NCI-H1930 (cell line): Measurements from ENCODE around the gene FOXD1.
"Not testable (repeated sequence)": the region's sequence is repeated elsewhere in the genome, so short reads cannot be mapped to it uniquely, and the experiment has no call there.

ENCODE experiments used
- DNase-seq, 2 experiments: peaks; one replicate each; lab custom pipeline; 2025; lab: John Stamatoyannopoulos, UW

Gene FOXD1

GRCh38 chr5:73464016-73464745, 15.6 kb upstream of the FOXD1 start:
- no peak for DNase-seq

DNA sequence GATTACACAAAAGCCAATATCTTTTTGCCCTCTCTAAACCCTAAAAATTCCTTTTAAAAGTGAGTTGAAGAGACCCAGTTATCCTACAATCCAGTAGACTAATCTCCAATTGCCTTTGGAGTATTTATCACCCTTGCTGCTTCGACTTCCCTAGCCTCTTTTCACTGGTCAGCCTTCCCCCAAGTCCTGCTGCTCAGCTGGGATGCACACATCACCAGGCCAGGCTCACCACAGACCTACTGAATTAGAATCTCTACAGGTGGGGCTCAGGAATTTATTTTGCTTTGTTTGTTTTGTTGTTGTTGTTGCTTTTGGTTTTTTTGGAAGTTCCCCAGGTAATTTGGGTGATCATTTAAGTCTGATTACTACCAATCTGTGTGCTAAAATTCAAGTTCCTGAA, 11.6 kb upstream of the FOXD1 start:
- DNase-seq: no peak

DNA sequence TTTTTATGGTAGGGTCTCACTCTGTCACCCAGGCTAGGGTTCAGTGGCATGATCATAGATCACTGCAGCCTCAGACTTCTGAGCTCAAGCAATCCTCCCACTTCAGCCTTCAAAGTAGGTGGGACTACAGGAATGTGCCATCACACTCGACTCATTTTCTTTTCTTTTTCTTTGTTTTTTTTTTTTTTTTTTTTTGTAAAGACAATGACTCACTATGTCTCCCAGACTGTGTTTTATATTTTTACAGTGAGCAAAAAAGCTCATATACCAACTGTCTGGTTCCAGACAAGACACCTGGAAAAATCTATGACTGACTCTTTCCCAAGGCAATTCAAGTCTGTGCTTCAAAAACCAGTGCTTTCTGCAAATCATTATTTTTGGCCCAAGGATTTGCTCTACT, 10.8 kb upstream of the FOXD1 start:
- DNase-seq: no peak

GRCh38 chr5:73456462-73456861, 7.9 kb upstream of the FOXD1 start:
- not testable (repeated sequence) for DNase-seq

- peak; percentile 26 to 31 for DNase-seq
Measured at GRCh38 chr5:73454379-73455036, 5.9 kb upstream of the FOXD1 start.

DNA sequence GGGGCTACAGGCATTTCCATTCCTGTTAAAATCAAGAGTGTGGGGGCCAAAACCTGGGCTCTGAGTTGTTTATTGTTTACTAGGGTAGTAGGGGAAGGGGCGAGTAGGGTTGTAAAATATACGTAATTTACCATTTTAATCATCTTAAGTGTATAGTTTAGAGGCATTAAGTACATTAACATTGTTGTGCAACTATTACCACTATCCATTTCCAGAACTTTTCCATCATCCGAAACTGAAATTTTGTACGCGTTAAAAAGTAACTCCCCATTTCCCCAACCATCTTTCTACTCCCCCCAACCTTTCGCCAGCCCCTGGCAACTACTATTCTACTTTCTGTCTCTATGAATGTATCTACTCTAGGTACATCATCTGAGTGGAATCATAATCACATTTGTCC, 3.6 kb upstream of the FOXD1 start:
- DNase-seq: no peak

GRCh38 chr5:73451224-73452130, 2.9 kb upstream of the FOXD1 start:
- DNase-seq: peak; percentile 28 to 55

- no peak for DNase-seq
Measured at GRCh38 chr5:73450672-73451223, 2.2 kb upstream of the FOXD1 start.

DNA sequence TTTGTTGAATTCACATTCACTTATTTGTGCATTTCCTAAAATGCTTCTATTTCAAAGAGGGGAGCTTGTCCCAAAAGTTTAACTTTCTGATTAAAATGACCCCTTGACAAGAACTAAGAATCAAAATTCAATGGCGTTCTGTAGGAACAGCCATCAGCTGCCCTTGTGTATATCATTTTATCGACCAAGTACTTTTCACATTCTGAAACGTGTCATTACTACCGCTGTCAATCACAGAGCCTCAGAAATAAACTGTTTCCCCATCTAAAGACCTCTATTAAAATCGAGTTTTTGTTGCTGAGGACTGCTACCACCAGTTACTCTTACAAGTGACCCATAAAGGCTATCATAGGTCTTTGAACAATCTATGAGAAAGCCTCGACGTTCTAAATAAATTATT, 1.6 kb upstream of the FOXD1 start:
- DNase-seq: no peak

DNA sequence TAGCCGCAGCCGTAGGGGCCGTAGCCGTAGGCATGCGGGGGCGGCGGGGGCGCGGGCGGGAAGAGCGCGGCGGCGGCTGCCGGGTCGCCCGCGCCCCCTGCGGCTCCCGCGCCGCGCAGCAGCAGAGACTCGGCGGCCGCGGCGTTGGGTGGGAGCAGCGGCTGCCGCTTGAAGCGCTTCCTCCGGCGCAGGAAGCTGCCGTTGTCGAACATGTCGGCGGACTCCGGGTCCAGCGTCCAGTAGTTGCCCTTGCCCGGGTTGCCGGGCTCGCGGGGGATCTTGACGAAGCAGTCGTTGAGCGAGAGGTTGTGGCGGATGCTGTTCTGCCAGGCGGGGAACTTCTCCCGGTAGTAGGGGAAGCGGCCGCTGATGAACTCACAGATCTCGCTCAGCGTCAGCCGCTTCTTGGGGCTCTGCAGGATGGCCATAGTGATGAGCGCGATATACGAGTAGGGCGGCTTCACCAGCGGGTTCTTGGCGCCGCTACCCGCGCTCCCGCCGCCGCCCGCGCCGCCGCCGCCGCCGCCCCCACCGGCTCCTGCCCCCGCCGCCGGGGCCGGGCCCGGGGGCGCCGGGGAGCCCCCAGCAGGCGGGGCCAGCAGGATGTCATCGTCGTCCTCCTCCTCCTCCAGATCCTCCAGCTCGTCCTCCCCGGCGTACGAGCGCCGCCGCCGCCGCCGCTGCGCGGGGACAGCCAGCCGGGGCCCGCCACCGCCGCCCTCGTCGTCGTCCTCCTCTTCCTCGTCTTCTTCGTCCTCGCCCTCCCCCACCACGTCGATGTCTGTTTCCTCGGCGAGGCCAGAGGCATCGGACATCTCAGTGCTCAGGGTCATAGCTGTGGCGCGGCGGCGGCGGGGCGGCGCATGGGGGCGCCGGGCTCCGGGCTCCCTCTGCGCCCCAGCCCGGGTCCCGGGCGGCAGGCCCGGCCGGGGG, 781 bp downstream of the FOXD1 start:
- DNase-seq: peak in 1 of 2 experiments; percentile 59

GRCh38 chr5:73446631-73447529, 1.7 kb downstream of the FOXD1 start:
- DNase-seq: no peak

GRCh38 chr5:73445665-73446630, 2.6 kb downstream of the FOXD1 start:
- no peak for DNase-seq

GRCh38 chr5:73444499-73445438, 3.8 kb downstream of the FOXD1 start:
- no peak for DNase-seq

DNA sequence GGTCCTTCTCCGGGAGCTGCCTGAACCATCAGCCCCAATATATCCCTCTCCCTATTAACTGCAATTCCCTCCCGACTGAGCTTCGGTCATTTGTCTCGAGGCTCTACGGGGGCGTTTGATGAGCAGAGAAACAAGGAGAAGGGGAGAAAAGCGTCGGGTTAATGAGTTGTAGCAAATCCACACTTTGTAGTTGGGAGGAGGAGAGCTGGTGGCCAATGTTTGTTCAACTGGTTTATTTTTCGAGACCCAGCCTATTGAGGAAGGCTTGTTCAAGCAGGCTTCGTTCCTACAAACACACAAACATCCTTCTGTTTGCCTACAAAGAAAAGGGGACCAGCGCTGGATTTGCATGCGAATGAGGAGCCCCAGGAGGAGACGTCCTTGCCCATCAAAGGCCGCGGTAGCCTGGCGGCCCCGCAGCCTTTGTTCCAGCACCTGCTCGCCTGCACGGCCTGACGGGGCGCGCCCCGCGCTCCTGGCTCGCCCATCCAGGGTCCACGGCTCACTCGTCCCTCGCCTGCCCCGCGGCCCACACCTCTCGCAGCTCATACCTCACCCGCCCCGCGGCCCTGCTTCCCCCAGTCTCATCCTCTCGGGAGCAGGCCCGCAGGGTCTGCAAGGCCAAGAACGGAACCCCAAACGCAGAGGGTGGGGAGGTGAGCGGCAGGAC, 4.6 kb downstream of the FOXD1 start:
- peak; percentile 37 to 42 for DNase-seq

GRCh38 chr5:73442996-73443627, 5.5 kb downstream of the FOXD1 start:
- DNase-seq: no peak

GRCh38 chr5:73442231-73442811, 6.3 kb downstream of the FOXD1 start:
- no peak for DNase-seq
